ENCODE data around the gene IGFN1.

The IGFN1 gene

GRCh38 chr1:201186192-201186591 lies 4.4 kb upstream of the IGFN1 start:
- peak; percentile 49 for DNase-seq

- DNase-seq: no peak
Observed at GRCh38 chr1:201189085-201189484, 1.5 kb upstream of the IGFN1 start.

GRCh38 chr1:201190005-201190404 lies 619 bp upstream of the IGFN1 start:
- no peak for DNase-seq

GRCh38 chr1:201191653-201192260 lies 1.1 kb downstream of the IGFN1 start:
- no peak for DNase-seq

- no peak for DNase-seq
Observed at GRCh38 chr1:201192261-201192788, 1.7 kb downstream of the IGFN1 start.

GRCh38 chr1:201194046-201194445 lies 3.4 kb downstream of the IGFN1 start:
- no peak for DNase-seq

GRCh38 chr1:201198598-201198997 lies 8.0 kb downstream of the IGFN1 start:
- DNase-seq: no peak

- DNase-seq: no peak
Observed at GRCh38 chr1:201205036-201205435, 14.4 kb downstream of the IGFN1 start.

GRCh38 chr1:201206176-201206575 lies 15.6 kb downstream of the IGFN1 start:
- no peak for DNase-seq

GRCh38 chr1:201207046-201207445 lies 16.4 kb downstream of the IGFN1 start:
- DNase-seq: no peak

- DNase-seq: no peak
Observed at GRCh38 chr1:201208236-201208635, 17.6 kb downstream of the IGFN1 start.

GRCh38 chr1:201212056-201212455 lies 21.4 kb downstream of the IGFN1 start:
- no peak for DNase-seq

- no peak for DNase-seq
Observed at GRCh38 chr1:201212461-201213055, 21.9 kb downstream of the IGFN1 start.

- no peak for DNase-seq
Observed at GRCh38 chr1:201213106-201213770, 22.6 kb downstream of the IGFN1 start.

GRCh38 chr1:201213926-201214325 lies 23.3 kb downstream of the IGFN1 start:
- no peak for DNase-seq

- no peak for DNase-seq
Observed at GRCh38 chr1:201214461-201214860, 23.8 kb downstream of the IGFN1 start.

- no peak for DNase-seq
Observed at GRCh38 chr1:201214886-201215285, 24.3 kb downstream of the IGFN1 start.

GRCh38 chr1:201215531-201216357 lies 25.1 kb downstream of the IGFN1 start:
- DNase-seq: no peak

GRCh38 chr1:201216395-201217085 lies 25.9 kb downstream of the IGFN1 start:
- no peak for DNase-seq

- no peak for DNase-seq
Observed at GRCh38 chr1:201217146-201217545, 26.5 kb downstream of the IGFN1 start.

GRCh38 chr1:201217851-201218250 lies 27.2 kb downstream of the IGFN1 start:
- no peak for DNase-seq

GRCh38 chr1:201218409-201218808 lies 27.8 kb downstream of the IGFN1 start:
- DNase-seq: no peak

Measured in MV-4-11 (cell line).